Measurements from ENCODE around the gene C1orf53.

C1orf53 gene

GRCh38 chr1:197919346-197920066 lies 17.1 kb downstream of the C1orf53 start:
- no peak overlapping the region for H3K27ac ChIP-seq
- no peak for TF ChIP-seq ZFX (IDR thresholded peaks at IDR 0.05)
- TF ChIP-seq, protein P1, sequence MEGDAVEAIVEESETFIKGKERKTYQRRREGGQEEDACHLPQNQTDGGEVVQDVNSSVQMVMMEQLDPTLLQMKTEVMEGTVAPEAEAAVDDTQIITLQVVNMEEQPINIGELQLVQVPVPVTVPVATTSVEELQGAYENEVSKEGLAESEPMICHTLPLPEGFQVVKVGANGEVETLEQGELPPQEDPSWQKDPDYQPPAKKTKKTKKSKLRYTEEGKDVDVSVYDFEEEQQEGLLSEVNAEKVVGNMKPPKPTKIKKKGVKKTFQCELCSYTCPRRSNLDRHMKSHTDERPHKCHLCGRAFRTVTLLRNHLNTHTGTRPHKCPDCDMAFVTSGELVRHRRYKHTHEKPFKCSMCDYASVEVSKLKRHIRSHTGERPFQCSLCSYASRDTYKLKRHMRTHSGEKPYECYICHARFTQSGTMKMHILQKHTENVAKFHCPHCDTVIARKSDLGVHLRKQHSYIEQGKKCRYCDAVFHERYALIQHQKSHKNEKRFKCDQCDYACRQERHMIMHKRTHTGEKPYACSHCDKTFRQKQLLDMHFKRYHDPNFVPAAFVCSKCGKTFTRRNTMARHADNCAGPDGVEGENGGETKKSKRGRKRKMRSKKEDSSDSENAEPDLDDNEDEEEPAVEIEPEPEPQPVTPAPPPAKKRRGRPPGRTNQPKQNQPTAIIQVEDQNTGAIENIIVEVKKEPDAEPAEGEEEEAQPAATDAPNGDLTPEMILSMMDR (conservative IDR thresholded peaks at IDR 0.05) = no peak

GRCh38 chr1:197920067-197920396 lies 17.6 kb downstream of the C1orf53 start:
- no peak overlapping the region for H3K27ac ChIP-seq
- TF ChIP-seq ZFX (IDR thresholded peaks at IDR 0.05) = no peak
- TF ChIP-seq, protein P1 (conservative IDR thresholded peaks at IDR 0.05) = no peak

DNA sequence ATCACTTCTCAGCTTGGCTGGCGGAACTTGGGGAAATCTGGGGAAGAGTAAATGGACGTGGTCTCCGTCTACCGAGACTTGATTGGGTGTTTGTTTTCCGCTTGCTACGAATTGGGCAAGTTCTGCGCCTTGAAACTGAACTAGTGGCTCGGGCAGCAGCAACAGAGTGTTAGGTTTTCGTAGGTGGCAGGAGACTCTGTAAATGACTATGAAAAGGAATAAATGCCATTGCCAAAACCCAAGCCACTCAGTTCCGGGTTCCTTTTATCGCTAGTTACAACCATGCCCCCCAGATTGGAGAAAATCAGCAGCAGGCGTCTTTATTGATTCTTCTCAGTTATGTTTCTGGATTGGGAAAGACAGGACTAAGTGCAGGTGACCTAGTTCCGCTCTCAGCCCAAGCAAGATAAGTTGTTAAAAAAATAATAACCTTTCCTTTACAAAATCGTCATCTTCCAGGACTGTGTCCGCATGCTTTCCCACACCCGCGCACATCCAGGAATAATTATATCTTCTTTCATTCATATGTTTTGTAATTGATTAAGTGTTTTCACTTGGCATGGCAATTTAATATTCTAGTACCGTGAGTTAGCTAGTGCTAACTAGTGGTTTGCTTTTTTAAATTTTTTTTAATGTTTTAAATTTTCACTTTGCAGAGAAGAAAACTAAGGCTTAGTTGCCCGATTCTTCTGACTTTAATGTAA lies 18.1 kb downstream of the C1orf53 start:
- no peak for TF ChIP-seq ZFX (IDR thresholded peaks at IDR 0.05)
- TF ChIP-seq, protein P1 (conservative IDR thresholded peaks at IDR 0.05) = no peak
- no peak overlapping the region for H3K27ac ChIP-seq

- TF ChIP-seq, protein P1 (conservative IDR thresholded peaks at IDR 0.05) = no peak
- TF ChIP-seq ZFX (IDR thresholded peaks at IDR 0.05) = no peak
- H3K27ac ChIP-seq = no peak overlapping the region
Observed at GRCh38 chr1:197921235-197922069, 19.0 kb downstream of the C1orf53 start.

DNA sequence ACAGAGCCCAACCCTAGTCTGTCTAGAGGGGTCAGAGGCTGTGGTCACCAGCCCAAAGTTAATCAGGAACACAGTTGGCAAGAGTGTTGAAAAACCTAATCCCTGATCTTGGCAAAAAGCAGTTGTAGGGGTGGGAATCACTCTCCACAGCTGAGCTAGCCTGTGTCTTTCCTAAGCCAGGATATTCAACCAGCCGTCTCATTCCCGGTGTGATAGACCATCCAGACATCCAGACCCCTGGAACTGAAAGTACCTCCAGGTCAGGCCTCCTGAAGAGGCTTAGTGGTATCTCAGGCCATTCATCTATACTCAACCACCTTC lies 19.6 kb downstream of the C1orf53 start:
- no peak overlapping the region for H3K27ac ChIP-seq
- TF ChIP-seq ZFX (IDR thresholded peaks at IDR 0.05) = no peak
- TF ChIP-seq, protein P1 (conservative IDR thresholded peaks at IDR 0.05) = no peak

GRCh38 chr1:197923038-197923437 lies 20.6 kb downstream of the C1orf53 start:
- H3K27ac ChIP-seq = no peak overlapping the region

More at GRCh38 chr1:197923038-197923437, 20.6 kb downstream of the C1orf53 start:
- TF ChIP-seq ZFX (IDR thresholded peaks at IDR 0.05) = no peak
- TF ChIP-seq, protein P1 (conservative IDR thresholded peaks at IDR 0.05) = no peak

Measured in C4-2B (cell line).